HG03196 (cell line): ENCODE measurements around the gene MCRIP2.
"Not testable (repeated sequence)": the region's sequence is repeated elsewhere in the genome, so short reads cannot be mapped to it uniquely, and the experiment has no call there.

ENCODE experiments used
- ATAC-seq: cut with Tn5 transposase; IDR thresholded peaks from one replicate; pipeline ENCODE4 v1.9.1; 2021; ENCODE audit not compliant: unreplicated experiment

MCRIP2 gene, protein sequence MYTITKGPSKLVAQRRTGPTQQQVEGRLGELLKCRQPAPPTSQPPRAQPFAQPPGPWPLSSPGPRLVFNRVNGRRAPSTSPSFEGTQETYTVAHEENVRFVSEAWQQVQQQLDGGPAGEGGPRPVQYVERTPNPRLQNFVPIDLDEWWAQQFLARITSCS

DNA sequence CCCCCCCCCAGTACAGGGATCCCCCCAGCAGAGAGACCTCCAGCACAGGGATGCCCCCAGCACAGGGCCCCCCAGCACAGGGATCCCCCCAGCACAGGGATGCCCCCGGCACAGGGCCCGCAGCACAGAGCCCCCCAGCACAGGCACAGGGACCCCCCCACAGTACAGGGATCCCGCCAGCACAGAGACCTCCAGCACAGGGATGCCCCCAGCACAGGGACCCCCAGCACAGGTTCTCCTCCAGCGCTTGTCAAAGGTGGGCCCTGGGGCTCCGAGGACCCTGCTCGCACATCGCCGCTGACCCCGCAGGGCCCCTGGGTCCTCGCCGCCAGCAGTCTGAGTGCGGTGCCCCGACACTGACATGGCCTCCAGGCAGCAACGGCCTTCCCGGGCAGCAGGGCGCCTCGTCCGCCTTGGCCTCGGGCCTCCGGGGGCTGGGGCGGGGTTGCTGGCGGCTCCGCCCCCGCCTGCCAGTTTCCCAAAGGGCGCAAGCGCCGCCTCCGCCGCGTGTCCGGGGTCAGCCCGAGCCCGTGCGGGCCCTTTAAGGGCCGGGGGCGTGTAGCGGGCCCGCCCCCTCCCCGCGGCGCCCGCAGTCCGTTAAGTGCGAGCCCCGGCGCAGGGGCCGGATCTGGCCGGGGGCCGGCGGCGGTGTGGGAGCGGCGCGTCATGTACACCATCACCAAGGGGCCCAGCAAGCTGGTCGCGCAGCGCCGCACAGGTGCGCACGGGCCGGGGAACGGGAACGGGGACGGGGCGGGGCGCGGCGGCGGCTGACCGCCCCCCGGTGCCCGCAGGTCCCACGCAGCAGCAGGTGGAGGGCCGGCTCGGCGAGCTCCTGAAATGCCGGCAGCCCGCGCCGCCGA is at the start of gene MCRIP2:
Gene MCRIP2, plus strand, starts transcription at position 503 of the 863 bp plus-strand sequence. Its CDS starts 164 bp downstream, at position 667.
- ATAC-seq: peak; percentile 41

DNA sequence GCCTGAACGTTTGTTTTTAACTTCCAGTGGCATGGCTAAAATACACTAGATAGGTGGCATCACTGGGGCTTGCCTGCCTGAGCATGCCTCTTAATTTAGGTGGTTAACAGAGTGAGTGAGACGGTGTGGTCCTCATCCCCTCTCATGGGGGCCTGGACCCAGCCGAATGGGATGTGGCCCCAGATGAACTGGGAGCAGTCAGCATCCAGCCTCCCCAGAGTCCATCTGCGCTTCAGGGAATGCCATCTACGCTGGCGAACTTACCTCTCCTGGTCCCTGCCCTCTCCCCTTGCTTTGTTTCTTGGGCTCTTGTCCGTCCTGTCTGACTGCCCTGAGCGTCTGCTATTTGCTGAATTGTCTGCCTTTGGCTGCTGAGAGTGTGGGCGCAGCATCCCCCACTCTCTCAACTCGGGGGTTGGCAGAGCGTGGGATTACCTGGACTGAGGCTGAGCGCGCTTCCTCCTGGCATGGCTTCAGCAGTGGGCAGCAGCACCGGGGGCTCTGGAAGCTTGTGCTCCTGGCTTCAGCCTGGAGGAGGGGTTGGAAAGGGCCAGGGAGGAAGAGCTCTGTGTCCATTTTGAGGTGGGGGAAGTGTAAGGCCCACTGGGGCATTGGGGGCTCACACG is 49.6 kb upstream of the MCRIP2 start:
- no peak for ATAC-seq

DNA sequence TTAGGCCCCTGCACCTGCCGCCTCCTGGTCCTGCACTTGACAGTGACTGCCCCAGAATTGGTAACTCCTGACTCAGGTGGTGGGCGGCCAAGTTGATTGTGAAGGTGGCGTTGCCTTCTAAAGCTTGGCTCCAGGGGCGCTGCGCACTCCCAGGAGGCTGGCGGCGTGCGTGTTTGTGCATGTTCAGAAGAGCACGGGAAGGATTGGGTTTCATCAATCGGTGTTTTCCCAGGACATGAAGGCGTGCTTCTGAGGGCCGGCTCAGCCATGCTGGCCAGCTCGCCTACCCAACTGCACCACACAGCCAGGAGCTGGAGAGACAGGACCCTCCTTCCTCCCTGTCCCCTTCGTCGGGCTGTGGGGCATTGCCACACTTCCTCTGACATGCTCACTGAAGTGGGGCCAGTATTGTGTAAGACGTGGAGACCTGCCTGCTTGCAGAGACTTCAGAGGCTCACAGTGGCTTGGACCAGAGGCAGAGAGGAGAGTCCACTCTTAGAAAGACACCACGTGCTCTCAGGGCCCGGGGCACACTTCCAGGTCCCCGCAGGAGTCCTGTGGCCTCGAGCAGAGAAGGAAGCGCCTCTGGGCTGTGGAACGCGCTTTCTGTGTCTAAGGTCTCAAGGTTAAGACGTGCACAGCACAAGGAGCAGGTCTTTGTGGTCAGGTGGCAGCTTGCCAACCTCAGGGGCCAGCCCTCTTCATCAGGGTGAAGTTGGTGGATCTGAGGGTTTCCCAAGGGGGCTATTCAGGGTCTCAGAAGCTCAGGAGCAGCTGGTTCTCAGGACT is 48.9 kb upstream of the MCRIP2 start:
- ATAC-seq: no peak

DNA sequence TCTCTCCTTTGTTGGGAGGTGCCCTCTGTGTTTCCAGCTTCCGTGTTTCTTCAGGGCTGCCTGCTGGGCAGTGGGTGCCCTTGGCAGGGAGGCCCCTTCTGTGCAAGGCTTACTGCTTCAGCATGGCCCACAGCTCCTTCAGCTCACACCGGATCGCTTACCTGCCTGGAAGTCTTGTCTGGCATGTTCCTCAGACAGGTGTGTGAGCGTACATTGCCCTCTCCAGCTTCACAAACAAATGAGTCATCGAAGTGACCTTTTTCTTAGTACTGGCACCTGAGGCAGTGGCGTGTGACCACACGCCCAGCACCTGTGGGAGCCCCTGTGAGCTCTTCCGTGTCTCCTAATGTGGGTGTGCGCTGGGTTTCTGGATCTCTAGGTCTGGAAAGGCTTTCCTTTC is 48.2 kb upstream of the MCRIP2 start:
- no peak for ATAC-seq

DNA sequence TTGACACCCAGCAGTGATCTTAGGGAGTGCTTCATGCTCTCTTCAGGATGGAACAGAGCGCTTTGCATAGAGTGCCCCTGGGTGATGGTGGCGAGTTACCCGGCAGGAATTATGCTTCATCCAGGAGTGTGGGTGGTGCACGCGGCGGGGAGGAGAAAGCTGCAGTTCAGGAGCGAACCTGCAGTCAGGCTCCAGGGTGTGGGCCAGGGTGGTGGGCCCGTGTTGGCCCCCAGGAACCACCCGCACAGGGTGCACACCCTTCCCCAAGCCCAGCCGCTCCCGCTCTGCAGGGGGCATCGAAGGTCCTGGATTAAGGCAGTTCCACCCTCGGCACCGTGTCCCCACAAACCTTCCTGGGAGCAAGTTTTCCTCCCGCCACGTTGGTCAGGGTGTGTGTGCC is 47.8 kb upstream of the MCRIP2 start:
- ATAC-seq: no peak

DNA sequence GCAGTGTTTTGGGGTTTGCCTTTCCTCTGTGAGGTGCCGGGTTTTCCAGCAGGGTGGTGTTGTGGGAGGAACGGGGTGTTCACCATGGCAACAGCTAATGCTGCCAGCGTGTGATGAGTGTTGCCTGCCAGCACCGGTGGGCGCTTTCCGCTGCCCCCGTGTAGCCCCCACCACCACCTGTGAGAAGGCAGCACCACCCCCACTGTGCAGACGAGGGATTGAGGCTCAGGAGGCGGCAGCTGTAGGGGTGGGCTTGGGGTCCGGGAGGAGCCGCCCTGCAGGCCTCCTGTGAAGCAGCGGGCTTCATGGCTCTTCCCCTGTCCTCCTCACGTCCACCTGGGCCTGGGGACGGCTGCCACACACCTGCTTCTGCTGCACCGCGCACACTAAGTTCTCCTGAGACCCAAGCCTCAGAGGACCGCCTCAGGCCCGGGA is 46.5 kb upstream of the MCRIP2 start:
- no peak for ATAC-seq

DNA sequence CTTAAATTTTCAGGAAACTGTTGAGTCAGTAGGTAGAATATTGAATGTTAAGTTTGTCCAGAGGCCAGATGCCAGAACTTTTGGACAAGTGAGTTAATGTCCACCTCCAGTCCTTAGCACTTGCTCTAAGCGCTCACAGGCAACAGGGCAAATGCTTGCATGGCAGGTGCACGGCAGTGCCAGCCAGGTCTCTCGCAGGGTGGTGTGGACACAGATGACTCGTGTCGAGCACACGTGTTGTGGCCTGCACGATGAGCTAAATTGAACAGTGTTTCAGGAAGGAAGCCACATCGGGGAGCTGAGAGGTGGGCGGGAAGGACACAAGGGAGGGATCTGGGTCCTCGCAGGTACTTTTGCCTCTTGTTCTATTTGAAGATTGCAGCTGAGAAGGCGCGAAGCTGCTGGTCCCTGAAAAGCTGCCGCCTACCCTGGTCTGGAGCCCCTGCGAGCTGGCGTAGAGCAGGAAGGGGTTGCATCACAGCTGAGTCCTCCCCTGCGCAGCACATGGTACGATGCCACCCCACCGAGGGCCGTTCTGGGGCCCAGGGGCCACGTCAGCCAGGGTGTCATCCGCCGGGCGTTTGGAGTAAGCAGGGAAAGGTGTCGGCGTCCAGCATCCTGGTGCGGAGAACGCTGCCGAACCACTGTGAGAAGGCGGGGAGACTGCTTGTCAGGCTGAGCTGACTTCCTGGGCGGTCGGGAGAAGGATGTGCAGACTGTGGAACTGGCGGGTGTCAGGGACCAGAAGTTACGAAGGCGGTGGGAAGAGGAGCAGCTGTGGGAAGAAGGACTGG is 45.5 kb upstream of the MCRIP2 start:
- no peak for ATAC-seq

DNA sequence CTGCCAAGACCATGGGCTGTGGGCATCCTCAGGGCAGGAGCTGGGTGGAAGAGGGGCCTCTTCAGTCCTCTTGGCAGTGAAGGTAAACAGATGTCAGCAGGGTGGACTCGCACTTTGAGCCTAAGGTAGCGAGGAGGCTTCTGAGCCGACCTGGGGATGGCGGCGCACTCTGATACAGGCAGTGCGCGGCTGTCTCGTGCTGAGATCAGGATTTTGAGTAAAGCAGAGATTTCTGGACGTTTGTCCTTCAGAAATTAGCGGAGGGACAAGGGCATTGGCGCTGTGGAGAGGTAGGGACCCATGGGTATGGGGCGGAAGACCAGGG is 44.9 kb upstream of the MCRIP2 start:
- ATAC-seq: no peak

DNA sequence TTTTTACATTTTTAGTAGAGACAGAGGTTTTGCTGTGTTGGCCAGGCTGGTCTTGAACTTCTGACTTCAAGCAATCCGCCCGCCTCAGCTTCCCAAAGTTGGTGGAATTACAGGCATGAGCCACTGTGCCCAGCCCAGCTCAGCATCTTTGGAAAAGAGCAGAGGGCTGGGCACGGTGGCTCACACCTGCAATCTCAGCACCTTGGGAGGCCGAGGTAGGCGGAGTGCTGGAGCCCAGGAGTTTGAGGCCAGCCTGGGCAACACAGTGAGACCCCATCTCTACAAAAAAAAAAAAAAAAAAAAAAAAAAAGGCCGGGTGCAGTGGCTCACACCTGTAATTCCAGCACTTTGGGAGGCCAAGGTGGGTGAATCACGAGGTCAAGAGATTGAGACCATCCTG is 44.0 kb upstream of the MCRIP2 start:
- ATAC-seq: not testable (repeated sequence)

DNA sequence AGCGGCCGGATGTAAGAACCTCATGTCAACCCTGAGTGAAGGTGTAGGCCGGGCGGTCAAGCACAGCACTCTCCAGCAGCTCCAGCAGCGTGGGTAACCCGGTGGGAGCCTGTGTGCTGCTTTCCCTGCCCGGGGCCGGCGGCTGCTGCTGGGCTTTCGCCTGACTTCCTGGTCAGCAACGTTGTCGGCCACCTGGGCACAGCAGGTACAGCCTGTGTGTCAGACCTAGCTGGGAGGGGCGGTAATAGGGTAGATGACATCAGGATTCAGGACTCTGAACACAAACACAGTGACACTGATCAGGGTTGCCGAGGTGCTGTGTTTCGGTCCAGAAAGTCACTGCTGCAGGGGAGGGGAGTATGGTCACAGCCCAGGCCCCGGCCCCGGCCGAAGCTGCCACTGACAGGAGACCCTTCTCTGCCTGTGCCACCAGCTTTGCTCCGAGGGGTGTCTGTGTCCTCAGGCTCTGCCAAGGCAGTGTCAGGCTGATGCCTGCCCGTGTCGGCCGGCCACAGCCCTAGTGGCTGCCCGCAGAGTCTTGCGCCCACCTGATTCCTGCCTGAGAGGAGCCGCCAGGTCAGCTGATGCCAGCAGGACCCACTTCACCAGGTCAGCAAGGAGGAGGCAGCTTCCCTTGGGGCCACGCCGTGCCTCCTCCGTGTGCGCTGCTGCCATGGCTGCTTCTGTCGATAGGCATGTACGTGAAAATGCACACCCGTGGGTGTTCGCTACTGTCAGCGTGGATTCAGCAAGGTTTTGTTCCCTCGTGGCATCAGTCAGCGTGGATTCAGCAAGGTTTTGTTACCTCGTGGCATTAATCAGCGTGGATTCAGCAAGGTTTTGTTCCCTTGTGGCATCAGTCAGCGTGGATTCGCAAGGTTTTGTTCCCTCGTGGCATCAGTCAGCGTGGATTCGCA is 42.5 kb upstream of the MCRIP2 start:
- ATAC-seq: no peak

DNA sequence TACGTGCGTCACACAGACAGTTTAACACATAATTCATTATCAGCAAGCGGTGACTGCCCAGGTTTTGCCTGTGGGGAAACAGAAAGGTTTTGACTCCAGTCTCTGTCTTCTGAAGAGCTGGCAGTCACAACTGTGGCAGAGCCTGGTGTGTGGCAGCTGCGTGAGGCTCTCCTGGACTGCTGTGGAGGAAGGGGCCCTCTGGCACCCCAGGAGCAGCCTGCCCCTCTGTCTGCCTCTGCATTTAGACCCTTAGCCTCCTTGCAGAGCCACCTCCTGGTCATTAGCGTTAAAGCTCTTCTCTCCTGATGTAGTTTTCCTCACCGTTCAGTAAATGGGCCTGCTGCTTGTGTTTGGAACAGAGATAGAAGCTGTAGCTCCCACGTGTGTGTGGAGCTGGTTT is 40.8 kb upstream of the MCRIP2 start:
- no peak for ATAC-seq

DNA sequence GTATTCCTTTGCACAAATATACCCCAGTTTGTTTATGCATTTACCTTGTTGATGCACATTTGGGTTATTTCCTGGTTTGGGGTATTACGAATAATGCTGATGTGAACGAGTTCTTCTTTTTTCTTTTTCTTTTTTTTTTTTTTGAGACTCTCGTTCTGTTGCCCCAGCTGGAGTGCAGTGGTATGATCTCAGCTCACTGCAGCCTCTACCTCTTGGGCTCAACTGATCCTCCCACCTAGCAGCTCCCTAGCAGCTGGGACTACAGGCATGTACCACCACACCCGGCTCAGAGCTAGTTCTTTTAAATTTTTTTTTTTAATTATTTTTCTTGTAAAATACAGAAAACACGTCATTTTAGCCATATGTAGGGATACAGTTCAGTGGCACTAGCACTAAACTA is 37.7 kb upstream of the MCRIP2 start:
- ATAC-seq: no peak

DNA sequence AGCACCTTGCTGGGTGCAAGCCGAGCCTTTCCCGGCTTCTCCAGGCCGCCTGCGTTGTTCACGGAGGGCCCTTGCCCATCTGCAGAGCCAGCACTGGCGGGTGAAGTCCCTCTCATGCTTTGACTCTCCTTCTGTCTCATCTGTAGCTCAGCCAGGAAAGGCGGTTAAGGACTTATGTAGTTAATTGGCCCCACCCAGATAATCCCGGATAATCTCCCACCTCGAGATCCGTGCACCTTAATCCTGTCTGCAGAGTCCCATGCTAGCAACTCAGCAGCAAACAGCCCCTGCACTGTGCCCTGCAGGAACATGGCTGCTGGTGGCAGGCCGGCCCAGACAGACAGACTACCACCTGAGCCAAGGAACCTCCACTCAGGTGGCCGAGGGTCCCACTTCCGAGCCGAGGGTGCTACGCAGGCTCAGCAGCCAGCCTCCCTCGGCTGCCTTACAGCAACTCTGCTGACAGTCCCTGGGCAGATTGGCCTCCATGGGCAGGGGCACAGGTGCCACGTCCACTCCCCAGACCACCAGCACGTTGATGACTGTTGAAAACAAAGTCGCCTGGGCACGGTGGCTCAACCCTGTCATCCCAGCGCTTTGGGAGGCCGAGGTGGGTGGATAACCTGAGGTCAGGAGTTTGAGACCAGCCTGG is 34.8 kb upstream of the MCRIP2 start:
- no peak for ATAC-seq

DNA sequence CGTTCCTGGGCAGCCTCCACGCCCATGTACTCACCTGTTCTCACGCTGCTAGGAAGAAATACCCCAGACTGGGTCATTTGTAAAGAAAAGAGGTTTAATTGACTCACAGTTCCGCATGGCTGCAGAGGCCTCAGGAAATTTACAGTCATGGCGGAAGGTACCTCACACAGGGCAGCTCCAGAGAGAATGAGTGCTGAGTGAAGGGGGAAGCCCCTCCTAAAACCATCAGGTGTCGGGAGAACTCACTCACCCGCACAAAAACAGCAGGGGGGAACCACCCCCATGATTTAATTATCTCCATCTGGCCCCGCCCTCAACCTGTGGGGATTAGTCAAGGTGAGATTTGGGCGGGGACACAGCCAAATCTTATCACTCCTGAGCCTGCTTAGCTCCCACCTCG is 33.6 kb upstream of the MCRIP2 start:
- no peak for ATAC-seq

DNA sequence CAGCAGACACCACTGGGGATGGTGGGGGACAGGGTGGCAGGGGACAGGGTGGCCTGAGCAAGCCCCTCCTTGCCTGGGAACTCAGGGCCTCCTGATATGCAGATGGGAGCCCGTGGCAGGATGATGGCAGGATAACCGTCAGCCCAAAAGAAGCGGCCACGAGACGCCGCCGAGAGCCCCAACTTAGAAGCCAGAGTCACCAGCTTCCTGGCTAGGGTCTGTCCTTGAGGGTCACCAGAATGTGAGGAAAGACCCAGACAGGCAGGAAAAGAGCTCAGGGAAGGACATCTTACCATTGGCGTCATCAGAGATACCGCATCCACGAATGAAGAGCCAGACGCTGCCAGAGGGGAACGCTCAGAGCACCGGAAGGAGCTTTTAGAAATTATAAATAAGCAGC is 32.3 kb upstream of the MCRIP2 start:
- ATAC-seq: no peak

DNA sequence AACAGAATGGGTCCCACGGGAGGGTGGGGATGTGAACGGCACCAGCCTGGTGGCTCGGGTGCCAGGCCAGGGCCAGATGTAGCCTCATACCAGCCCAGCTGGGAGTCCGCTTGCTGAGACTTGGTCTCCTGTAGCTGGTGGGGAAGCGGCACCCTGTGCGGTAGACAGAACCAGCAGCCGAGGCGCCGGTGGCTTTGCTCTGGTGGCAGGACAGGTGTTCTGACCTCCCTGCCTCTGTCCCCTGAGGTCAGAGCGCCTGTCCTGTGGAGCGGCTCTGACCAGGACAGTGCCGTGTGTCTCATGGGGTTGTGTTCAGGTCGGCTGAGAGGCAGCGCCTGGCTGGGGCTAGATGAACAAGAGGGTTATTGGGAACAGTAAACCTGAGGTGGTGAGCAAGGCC is 31.6 kb upstream of the MCRIP2 start:
- no peak for ATAC-seq

DNA sequence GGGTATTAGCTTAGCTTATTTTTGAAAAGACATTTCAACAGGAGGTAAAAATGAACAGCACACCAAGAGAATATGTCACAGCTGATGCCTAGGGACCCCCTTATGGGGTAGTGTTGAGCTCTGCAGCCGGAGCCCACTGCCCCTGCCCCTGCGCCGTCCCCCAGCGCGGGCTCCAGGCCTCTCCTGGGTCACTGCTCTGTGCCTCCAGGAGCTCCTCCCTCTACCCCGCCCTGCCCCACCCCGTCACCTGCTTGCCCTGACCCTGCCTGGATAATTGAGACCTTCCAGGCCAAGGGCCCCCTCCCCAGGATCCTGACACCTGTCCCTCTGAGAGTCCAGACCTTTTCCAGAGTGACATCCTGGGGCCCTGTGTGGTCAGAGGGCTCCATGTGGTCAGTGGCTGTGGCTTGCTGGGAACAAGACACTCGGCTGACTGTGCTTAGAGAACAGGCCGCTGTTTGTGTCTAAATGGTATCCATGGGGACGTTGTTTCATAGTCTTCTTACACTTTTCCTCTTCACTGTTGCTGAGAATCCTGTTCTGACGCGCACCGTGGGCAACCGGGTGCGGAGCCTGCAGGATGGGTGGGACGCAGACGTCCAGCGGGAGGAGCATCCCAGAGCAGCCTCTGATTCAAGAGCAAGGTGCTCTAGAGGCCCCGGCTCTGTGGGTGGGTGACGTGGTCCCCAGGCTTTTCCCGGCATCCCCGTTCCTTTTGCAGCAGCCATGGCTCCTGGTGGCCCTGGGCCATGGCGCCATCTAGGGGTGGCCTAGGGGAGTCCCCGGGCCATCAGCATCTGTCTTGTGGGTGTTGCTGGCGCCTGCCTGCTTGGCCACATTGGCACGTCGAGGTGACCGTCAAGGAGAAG is 30.9 kb upstream of the MCRIP2 start:
- ATAC-seq: no peak

DNA sequence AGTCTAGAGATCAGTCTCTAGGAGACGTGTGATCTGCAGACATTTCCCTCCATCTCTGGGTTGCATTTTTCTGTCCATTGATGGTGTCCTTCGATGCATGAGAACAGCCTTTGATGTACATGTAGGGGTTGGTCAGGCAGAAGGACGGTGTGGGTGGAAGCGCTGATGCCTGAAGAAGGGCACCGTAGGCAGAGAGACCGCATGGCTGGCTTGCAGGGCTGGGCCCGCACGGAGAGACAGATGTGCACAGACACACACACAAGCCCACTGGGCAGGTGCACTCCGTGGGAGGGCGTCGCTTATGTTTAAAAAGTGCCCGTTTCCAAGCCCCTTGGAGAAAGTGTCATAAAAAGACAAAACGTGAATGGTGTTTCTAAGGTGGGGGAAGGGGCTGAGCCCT is 26.5 kb upstream of the MCRIP2 start:
- ATAC-seq: no peak
